GM12878 (cell line): Measurements from ENCODE around the gene MUC21. TPM values are rescaled to one million over a fixed set of nuclear protein-coding genes. Genes with fewer than 3 reads are reported as not detected.

Source experiments
- ATAC-seq: fragments of 200-7000 bp; cut with Tn5 transposase; 3 replicates; pipeline ENCODE4 v1.9.1; 2020; ENCODE audit warnings: mild to moderate bottlenecking, moderate library complexity
- BruUV-seq: library from RNA; stranded (reverse); fragments of 400-500 nt; replicated peaks from 2 replicates; lab custom pipeline; 2021; lab: Mats Ljungman, UMichigan
- CTCF ChIA-PET: fragments of 300-600 bp; sonication (Branson Sonifier 250); formaldehyde crosslinking; extraction: SDS; loops from one replicate; lab custom pipeline; 2021; ENCODE audit warnings: inconsistent platforms; lab: Yijun Ruan, JAX
- POLR2A ChIA-PET: fragments of 350-600 bp; formaldehyde crosslinking; extraction: SDS; loops from one replicate; lab custom pipeline; 2021; ENCODE audit warnings: inconsistent platforms; lab: Charles Lee
- RAD21 ChIA-PET: fragments of 300-600 bp; sonication (Branson Sonifier 250); formaldehyde crosslinking; loops from one replicate; lab custom pipeline; 2023; ENCODE audit warnings: antibody characterized with exemption; ENCODE audit not compliant: unreplicated experiment; lab: Charles Lee
- SMC1A ChIA-PET: fragments of 300-600 bp; sonication (Branson Sonifier 250); formaldehyde crosslinking; loops from one replicate; lab custom pipeline; 2023; ENCODE audit not compliant: unreplicated experiment, uncharacterized antibody; lab: Charles Lee
- DNase-seq: peaks from one replicate; pipeline ENCODE4 v3.0.0-alpha.2; 2011; ENCODE audit warnings: low read depth, low spot score
- FAIRE-seq: peaks from 3 replicates; lab custom pipeline; 2011; peaks lifted over from hg19 to GRCh38; lab: Jason Lieb, UNC
- H2AFZ ChIP-seq: 2 replicates; pipeline ENCODE4 v1.6.0; 2011; ENCODE audit warnings: low read depth, low read length, control low read depth; ENCODE audit not compliant: control insufficient read depth
- H3K27ac ChIP-seq: 2 replicates; pipeline ENCODE4 v1.5.1; 2011; ENCODE audit warnings: control low read depth; ENCODE audit not compliant: control insufficient read depth, insufficient read depth
- H3K27me3 ChIP-seq, 2 experiments: replicated peaks in 1 of 2; 2 replicates each; pipeline versions ENCODE4 v1.6.0 to v1.6.1; 2011; ENCODE audit warnings: low read length in 1 of 2; ENCODE audit not compliant: control insufficient read depth in 2 of 2, insufficient read depth in 2 of 2
- H3K36me3 ChIP-seq, 2 experiments: 2 replicates each; pipeline ENCODE4 v1.5.1; 2011; ENCODE audit warnings: low read length in 1 of 2; ENCODE audit not compliant: control insufficient read depth in 2 of 2, insufficient read depth in 2 of 2
- H3K4me1 ChIP-seq: 2 replicates; pipeline ENCODE4 v1.6.1; 2011; ENCODE audit warnings: mild to moderate bottlenecking, low read length, moderate library complexity, mixed read lengths; ENCODE audit not compliant: control insufficient read depth, insufficient read depth
- H3K4me2 ChIP-seq: 2 replicates; pipeline ENCODE4 v1.6.0; 2011; ENCODE audit warnings: control low read depth; ENCODE audit not compliant: control insufficient read depth, insufficient read depth
- H3K4me3 ChIP-seq: fragments of 200-600 bp; sonication (generic); 2 replicates; pipeline ENCODE4 v1.5.1; 2016
- H3K79me2 ChIP-seq: 2 replicates; pipeline ENCODE4 v1.6.0; 2011; ENCODE audit warnings: low read length; ENCODE audit not compliant: control insufficient read depth, insufficient read depth
- H3K9ac ChIP-seq: 2 replicates; pipeline ENCODE4 v1.8.0; 2011; ENCODE audit warnings: low read length, control low read depth, mixed read lengths; ENCODE audit not compliant: control insufficient read depth, insufficient read depth
- H3K9me3 ChIP-seq: replicated peaks from 3 replicates; pipeline ENCODE4 v1.5.1; 2011; ENCODE audit warnings: mild to moderate bottlenecking, low read length; ENCODE audit not compliant: control insufficient read depth, insufficient read depth
- H4K20me1 ChIP-seq: 2 replicates; pipeline ENCODE4 v1.6.0; 2011; ENCODE audit not compliant: control insufficient read depth, insufficient read depth
- ESRRA ChIP-seq: IDR thresholded peaks from 2 replicates; pipeline ENCODE4 v1.6.1; 2012; ENCODE audit warnings: mild to moderate bottlenecking, low read length, improper control_type of control experiment
- MYC ChIP-seq: IDR thresholded peaks from 2 replicates; pipeline ENCODE4 v1.6.1; 2011; ENCODE audit warnings: mild to moderate bottlenecking, low read length, moderate library complexity, inconsistent platforms; ENCODE audit not compliant: insufficient read depth, insufficient replicate concordance, insufficient read length, severe bottlenecking
- RUNX3 ChIP-seq: IDR thresholded peaks from 2 replicates; pipeline ENCODE4 v1.6.1; 2012; ENCODE audit warnings: low read length, inconsistent platforms
- SP1 ChIP-seq: IDR thresholded peaks from one replicate; pipeline ENCODE4 v1.6.1; 2011; ENCODE audit warnings: low read depth, low read length
- WGBS: methylation state at CpG from one replicate; pipeline ENCODE4 v1.1.6; 2016; ENCODE audit warnings: low lambda C conversion rate; ENCODE audit not compliant: insufficient replicate concordance, insufficient coverage; ENCODE audit errors: missing lambda C conversion rate; 5-methylcytosine and 5-hydroxymethylcytosine counted together
- in situ Hi-C: fragments of 300-500 bp; cut with MboI; formaldehyde crosslinking; loops from 9 replicates; pipeline ENCODE4 v1.14.3; 2018; ENCODE audit warnings: mixed read lengths
- intact Hi-C: fragments of 100-400 bp; cut with micrococcal nuclease; formaldehyde crosslinking; loops from one replicate; pipeline ENCODE4 v1.14.2; 2022; ENCODE audit not compliant: unreplicated experiment
- polyA plus RNA-seq, 11 experiments: library from polyadenylated mRNA; depleted of rRNA in 4 of 11; unstranded in 6 of 11; stranded (reverse) in 5 of 11; fragments of >200 nt; fragmentation: Nextera tagmentation in 4 of 11; fragmentation: Illumina TruSeq in 1 of 11; extraction: Ambion mirVana in 4 of 11; extraction: Trizol in 1 of 11; gene quantifications; 1 replicate in 1 of 11; 2 replicates in 10 of 11; pipeline versions ENCODE4 v1.2.1 to v1.2.3, GENCODE V29; 2011 to 2016; ENCODE audit warnings: inconsistent platforms in 2 of 11, missing spikeins in 2 of 11, low read depth in 1 of 11
- total RNA-seq, 4 experiments: library from RNA; depleted of rRNA in 3 of 4; stranded (reverse); fragments of >200 nt in 3 of 4; fragmentation: Illumina TruSeq in 1 of 4; extraction: Trizol in 1 of 4; gene quantifications; 2 replicates each; pipeline versions ENCODE4 v1.2.1 to v1.2.3, GENCODE V29; 2013 to 2021
- TF ChIP-seq, protein P1 (sequence below): IDR thresholded peaks from 2 replicates; pipeline ENCODE4 v1.6.1; 2012; ENCODE audit warnings: low read depth, low read length, improper control_type of control experiment
- TF ChIP-seq, protein P2 (sequence below): IDR thresholded peaks from 2 replicates; pipeline ENCODE4 v1.6.1; 2012; ENCODE audit warnings: improper control_type of control experiment, low read depth, low read length; ENCODE audit not compliant: insufficient replicate concordance
- TF ChIP-seq, protein P3 (sequence below): IDR thresholded peaks from 2 replicates; pipeline ENCODE4 v1.6.1; 2011; ENCODE audit warnings: low read depth, low read length, improper control_type of control experiment, borderline replicate concordance

MUC21 gene
- total and polyA plus RNA-seq, 10 of the 15 experiments (the other 5 are each of a cell fraction or from before 2014, with no cell fraction given) = 0.02 TPM; not detected in 9

DNA sequence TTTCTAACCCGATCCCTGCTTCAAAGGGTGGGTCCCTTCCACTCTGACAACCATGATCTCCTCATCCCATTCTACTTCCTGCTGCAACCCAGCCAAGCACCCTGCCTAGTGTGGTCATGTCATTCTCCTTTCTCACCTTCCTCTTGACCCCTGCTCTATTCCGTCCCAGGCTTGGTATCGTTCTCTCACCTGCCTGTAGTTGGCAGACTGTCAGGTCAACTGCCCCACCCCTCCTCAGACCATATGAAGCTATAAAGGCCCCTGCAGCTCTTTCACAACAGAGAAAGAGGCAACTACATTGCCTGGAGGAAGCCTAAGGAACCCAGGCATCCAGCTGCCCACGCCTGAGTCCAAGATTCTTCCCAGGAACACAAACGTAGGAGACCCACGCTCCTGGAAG lies at the start of gene MUC21 (continued):
- TF ChIP-seq, protein P1, sequence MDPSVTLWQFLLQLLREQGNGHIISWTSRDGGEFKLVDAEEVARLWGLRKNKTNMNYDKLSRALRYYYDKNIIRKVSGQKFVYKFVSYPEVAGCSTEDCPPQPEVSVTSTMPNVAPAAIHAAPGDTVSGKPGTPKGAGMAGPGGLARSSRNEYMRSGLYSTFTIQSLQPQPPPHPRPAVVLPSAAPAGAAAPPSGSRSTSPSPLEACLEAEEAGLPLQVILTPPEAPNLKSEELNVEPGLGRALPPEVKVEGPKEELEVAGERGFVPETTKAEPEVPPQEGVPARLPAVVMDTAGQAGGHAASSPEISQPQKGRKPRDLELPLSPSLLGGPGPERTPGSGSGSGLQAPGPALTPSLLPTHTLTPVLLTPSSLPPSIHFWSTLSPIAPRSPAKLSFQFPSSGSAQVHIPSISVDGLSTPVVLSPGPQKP = no peak
- TF ChIP-seq, protein P2, sequence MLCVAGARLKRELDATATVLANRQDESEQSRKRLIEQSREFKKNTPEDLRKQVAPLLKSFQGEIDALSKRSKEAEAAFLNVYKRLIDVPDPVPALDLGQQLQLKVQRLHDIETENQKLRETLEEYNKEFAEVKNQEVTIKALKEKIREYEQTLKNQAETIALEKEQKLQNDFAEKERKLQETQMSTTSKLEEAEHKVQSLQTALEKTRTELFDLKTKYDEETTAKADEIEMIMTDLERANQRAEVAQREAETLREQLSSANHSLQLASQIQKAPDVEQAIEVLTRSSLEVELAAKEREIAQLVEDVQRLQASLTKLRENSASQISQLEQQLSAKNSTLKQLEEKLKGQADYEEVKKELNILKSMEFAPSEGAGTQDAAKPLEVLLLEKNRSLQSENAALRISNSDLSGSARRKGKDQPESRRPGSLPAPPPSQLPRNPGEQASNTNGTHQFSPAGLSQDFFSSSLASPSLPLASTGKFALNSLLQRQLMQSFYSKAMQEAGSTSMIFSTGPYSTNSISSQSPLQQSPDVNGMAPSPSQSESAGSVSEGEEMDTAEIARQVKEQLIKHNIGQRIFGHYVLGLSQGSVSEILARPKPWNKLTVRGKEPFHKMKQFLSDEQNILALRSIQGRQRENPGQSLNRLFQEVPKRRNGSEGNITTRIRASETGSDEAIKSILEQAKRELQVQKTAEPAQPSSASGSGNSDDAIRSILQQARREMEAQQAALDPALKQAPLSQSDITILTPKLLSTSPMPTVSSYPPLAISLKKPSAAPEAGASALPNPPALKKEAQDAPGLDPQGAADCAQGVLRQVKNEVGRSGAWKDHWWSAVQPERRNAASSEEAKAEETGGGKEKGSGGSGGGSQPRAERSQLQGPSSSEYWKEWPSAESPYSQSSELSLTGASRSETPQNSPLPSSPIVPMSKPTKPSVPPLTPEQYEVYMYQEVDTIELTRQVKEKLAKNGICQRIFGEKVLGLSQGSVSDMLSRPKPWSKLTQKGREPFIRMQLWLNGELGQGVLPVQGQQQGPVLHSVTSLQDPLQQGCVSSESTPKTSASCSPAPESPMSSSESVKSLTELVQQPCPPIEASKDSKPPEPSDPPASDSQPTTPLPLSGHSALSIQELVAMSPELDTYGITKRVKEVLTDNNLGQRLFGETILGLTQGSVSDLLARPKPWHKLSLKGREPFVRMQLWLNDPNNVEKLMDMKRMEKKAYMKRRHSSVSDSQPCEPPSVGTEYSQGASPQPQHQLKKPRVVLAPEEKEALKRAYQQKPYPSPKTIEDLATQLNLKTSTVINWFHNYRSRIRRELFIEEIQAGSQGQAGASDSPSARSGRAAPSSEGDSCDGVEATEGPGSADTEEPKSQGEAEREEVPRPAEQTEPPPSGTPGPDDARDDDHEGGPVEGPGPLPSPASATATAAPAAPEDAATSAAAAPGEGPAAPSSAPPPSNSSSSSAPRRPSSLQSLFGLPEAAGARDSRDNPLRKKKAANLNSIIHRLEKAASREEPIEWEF = no peak
- TF ChIP-seq ESRRA = no peak
- no peak for TF ChIP-seq SP1

DNA sequence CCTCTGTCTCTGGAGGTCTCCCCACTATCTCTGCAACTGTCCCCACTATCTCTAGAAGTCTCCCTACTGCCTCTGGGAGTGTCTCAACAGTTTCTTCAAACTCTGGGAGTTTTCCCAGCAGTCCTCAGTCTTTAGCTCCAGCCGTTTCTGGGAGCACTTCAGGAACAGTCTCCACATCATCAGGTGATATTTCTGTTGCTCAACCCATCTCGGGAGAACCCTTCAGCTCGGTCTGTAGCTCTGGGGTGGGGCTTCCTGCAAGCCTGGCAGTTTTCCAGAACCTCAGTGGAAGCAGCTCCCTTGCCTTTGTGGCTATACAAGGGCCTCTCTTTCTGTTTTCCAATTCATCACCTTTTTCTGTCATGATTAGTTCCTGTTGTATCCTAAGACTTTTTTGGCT lies 48.5 kb upstream of the MUC21 start:
- Histone ChIP-seq H3K9ac (no peak overlapping the region), H3K27ac (no peak overlapping the region), H3K27me3 (peaks cover 0 to 2% of the 10 kb centered on the region in 2 experiments; a peak in 1 of 4 replicates), H2AFZ (no peak overlapping the region), H3K4me3 (no peak overlapping the region), H4K20me1 (no peaks in the 10 kb centered on the region), H3K4me1 (no peaks in the 10 kb centered on the region), H3K4me2 (no peak overlapping the region), H3K36me3 (no peaks in the 10 kb centered on the region), H3K79me2 (no peaks in the 10 kb centered on the region), H3K9me3 (no peaks in the 10 kb centered on the region)
- RAD21 ChIA-PET = interaction anchor here (0.6 kb wide), 1 partner anchor 206 kb away, joined by 3 read pairs; no protein-coding TSS in a partner anchor
- BruUV-seq = no TSS peak
- TF ChIP-seq, protein P3, sequence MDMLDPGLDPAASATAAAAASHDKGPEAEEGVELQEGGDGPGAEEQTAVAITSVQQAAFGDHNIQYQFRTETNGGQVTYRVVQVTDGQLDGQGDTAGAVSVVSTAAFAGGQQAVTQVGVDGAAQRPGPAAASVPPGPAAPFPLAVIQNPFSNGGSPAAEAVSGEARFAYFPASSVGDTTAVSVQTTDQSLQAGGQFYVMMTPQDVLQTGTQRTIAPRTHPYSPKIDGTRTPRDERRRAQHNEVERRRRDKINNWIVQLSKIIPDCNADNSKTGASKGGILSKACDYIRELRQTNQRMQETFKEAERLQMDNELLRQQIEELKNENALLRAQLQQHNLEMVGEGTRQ = no peak
- TF ChIP-seq RUNX3 (no peak), MYC (no peak)
- ATAC-seq (no peak), DNase-seq (no peak), FAIRE-seq (no peak)
- SMC1A ChIA-PET = interaction anchor here (0.6 kb wide), 1 partner anchor 47 kb away, joined by 3 read pairs; no protein-coding TSS in a partner anchor
- 2% methylated on average over 3 of the region's 3 CpGs for WGBS
- in situ Hi-C loops (no loop called here), intact Hi-C loops (no loop called here)
- POLR2A ChIA-PET = interaction anchor here (0.6 kb wide), 1 partner anchor 8 kb away, joined by 7 read pairs; no protein-coding TSS in a partner anchor
- CTCF ChIA-PET = interaction anchor here (0.9 kb wide), 1 partner anchor 146 kb away, joined by 5 read pairs; no protein-coding TSS in a partner anchor
